KMS-11 (cell line): ENCODE results near the gene TRPM1.

Experiments
- H2AFZ ChIP-seq: fragments of 200-600 bp; sonication (generic); 2 replicates; pipeline ENCODE4 v1.6.1; 2016; ENCODE audit warnings: antibody characterized with exemption, mixed run types, low read depth
- H3K27ac ChIP-seq: fragments of 200-600 bp; sonication (generic); 2 replicates; pipeline ENCODE4 v1.6.1; 2016; ENCODE audit warnings: mild to moderate bottlenecking, mixed run types
- H3K27me3 ChIP-seq: fragments of 200-600 bp; sonication (generic); 2 replicates; pipeline ENCODE4 v1.6.1; 2017; ENCODE audit warnings: mild to moderate bottlenecking, low read depth, mixed run types, moderate library complexity; ENCODE audit not compliant: insufficient read depth
- H3K36me3 ChIP-seq: fragments of 200-600 bp; sonication (generic); 2 replicates; pipeline ENCODE4 v1.6.1; 2017; ENCODE audit warnings: mild to moderate bottlenecking, mixed run types; ENCODE audit not compliant: insufficient read depth
- H3K4me1 ChIP-seq: fragments of 200-600 bp; sonication (generic); 2 replicates; pipeline ENCODE4 v1.6.1; 2016; ENCODE audit warnings: mild to moderate bottlenecking, low read depth, mixed run types; ENCODE audit not compliant: poor library complexity, severe bottlenecking
- H3K4me2 ChIP-seq: fragments of 200-600 bp; sonication (generic); 2 replicates; pipeline ENCODE4 v1.7.0; 2016; ENCODE audit warnings: mild to moderate bottlenecking, mixed run types
- H3K4me3 ChIP-seq: fragments of 200-600 bp; sonication (generic); IDR thresholded peaks from 2 replicates; pipeline ENCODE4 v1.6.1; 2017; ENCODE audit warnings: low read depth, low read length, mixed read lengths; ENCODE audit not compliant: insufficient read depth
- H3K79me2 ChIP-seq: fragments of 200-600 bp; sonication (generic); 2 replicates; pipeline ENCODE4 v1.6.1; 2016; ENCODE audit warnings: low read depth, mixed run types; ENCODE audit not compliant: insufficient read depth
- H3K9ac ChIP-seq: fragments of 200-600 bp; sonication (generic); 2 replicates; pipeline ENCODE4 v1.6.1; 2016; ENCODE audit warnings: mild to moderate bottlenecking, mixed run types
- H4K20me1 ChIP-seq: fragments of 200-600 bp; sonication (generic); 2 replicates; pipeline ENCODE4 v1.6.1; 2016; ENCODE audit warnings: mild to moderate bottlenecking, mixed run types; ENCODE audit not compliant: insufficient read depth
- CTCF ChIP-seq: fragments of 200-600 bp; sonication (generic); conservative IDR thresholded peaks from 2 replicates; pipeline ENCODE4 v1.6.1; 2017; ENCODE audit warnings: low read depth, mild to moderate bottlenecking, antibody characterized with exemption, low read length, moderate library complexity, mixed read lengths

Gene TRPM1

GRCh38 chr15:31041610-31042009 lies 59.9 kb downstream of the TRPM1 start:
- TF ChIP-seq CTCF, result no peak
- H3K36me3 ChIP-seq, result no peaks in the 10 kb centered on the region
- H3K9ac ChIP-seq, result no peak overlapping the region
- no peak overlapping the region for H3K27ac ChIP-seq
- no peak overlapping the region for H3K4me2 ChIP-seq
- H2AFZ ChIP-seq, result no peak overlapping the region
- no peaks in the 10 kb centered on the region for H3K4me1 ChIP-seq
- H3K4me3 ChIP-seq, result no peak overlapping the region
- no peaks in the 10 kb centered on the region for H3K79me2 ChIP-seq
- H4K20me1 ChIP-seq, result no peaks in the 10 kb centered on the region
- H3K27me3 ChIP-seq, result no peaks in the 10 kb centered on the region

DNA sequence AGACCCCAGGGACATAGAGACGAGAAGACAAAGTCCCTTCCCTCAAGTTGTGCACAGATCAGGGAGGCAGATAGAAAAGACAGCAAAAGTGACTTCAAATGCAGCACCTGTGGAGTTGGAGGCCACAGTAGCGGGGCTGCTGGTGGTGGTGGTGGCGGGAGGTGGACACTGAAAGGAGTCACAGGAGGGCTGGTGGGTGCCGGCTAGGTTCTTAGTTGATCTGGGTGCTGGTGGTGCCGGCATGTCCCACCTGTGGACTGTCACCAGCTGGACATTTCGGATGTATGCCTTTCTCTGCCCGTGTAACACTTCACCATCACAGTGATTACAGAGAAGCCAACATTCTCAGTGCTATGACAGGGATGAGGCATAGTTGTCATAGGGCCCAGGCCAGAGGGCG lies 60.9 kb downstream of the TRPM1 start:
- H3K36me3 ChIP-seq, result no peaks in the 10 kb centered on the region
- H3K9ac ChIP-seq, result no peak overlapping the region
- H2AFZ ChIP-seq, result no peak overlapping the region
- H3K27ac ChIP-seq, result no peak overlapping the region
- no peak overlapping the region for H3K4me3 ChIP-seq
- no peaks in the 10 kb centered on the region for H4K20me1 ChIP-seq
- H3K27me3 ChIP-seq, result no peaks in the 10 kb centered on the region
- no peak overlapping the region for H3K4me2 ChIP-seq
- no peak for TF ChIP-seq CTCF
- H3K79me2 ChIP-seq, result no peaks in the 10 kb centered on the region
- H3K4me1 ChIP-seq, result no peaks in the 10 kb centered on the region

- H3K4me1 ChIP-seq, result no peaks in the 10 kb centered on the region
- no peak overlapping the region for H3K9ac ChIP-seq
- no peaks in the 10 kb centered on the region for H3K36me3 ChIP-seq
- no peak overlapping the region for H3K4me2 ChIP-seq
- H3K27ac ChIP-seq, result no peak overlapping the region
- H3K79me2 ChIP-seq, result no peaks in the 10 kb centered on the region
- no peak overlapping the region for H2AFZ ChIP-seq
- H3K4me3 ChIP-seq, result no peak overlapping the region
- no peaks in the 10 kb centered on the region for H3K27me3 ChIP-seq
- TF ChIP-seq CTCF, result no peak
- no peaks in the 10 kb centered on the region for H4K20me1 ChIP-seq
These were observed 61.6 kb downstream of the TRPM1 start for GRCh38 chr15:31039961-31040360.

GRCh38 chr15:31037731-31038477 lies 63.6 kb downstream of the TRPM1 start:
- no peaks in the 10 kb centered on the region for H3K36me3 ChIP-seq
- no peak overlapping the region for H3K9ac ChIP-seq
- no peaks in the 10 kb centered on the region for H3K4me1 ChIP-seq
- H2AFZ ChIP-seq, result no peak overlapping the region
- H3K79me2 ChIP-seq, result no peaks in the 10 kb centered on the region
- H3K4me3 ChIP-seq, result no peak overlapping the region
- H3K4me2 ChIP-seq, result no peak overlapping the region
- H3K27me3 ChIP-seq, result no peaks in the 10 kb centered on the region
- no peaks in the 10 kb centered on the region for H4K20me1 ChIP-seq
- no peak for TF ChIP-seq CTCF
- H3K27ac ChIP-seq, result no peak overlapping the region
